ENCODE measurements around the gene GHRHR.

Gene GHRHR

DNA sequence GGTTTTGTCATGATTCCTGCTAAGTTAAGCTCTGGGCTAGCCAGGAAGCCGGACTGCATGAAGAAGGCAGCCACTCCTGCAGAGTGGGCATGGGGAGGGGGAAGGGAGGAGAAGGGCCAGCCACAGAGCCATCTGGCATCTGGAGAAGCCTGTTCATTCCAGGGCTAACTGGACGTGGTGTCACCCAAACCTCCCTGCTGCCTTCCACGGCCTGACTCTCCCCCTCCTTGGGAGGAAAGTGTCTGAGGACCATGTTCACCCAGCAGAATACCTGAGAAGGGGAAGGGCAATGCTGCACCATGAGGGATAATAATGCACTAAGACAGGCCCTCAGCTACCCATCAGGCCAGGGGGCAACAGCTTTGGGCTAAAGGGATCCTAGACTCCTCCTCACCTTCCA lies 36.7 kb upstream of the GHRHR start:
- H3K4me3 ChIP-seq (ENCODE audit: control insufficient read depth, low read depth, low read length): no peak overlapping the region
- TF ChIP-seq, protein P1, sequence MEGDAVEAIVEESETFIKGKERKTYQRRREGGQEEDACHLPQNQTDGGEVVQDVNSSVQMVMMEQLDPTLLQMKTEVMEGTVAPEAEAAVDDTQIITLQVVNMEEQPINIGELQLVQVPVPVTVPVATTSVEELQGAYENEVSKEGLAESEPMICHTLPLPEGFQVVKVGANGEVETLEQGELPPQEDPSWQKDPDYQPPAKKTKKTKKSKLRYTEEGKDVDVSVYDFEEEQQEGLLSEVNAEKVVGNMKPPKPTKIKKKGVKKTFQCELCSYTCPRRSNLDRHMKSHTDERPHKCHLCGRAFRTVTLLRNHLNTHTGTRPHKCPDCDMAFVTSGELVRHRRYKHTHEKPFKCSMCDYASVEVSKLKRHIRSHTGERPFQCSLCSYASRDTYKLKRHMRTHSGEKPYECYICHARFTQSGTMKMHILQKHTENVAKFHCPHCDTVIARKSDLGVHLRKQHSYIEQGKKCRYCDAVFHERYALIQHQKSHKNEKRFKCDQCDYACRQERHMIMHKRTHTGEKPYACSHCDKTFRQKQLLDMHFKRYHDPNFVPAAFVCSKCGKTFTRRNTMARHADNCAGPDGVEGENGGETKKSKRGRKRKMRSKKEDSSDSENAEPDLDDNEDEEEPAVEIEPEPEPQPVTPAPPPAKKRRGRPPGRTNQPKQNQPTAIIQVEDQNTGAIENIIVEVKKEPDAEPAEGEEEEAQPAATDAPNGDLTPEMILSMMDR (conservative IDR thresholded peaks at IDR 0.05; ENCODE audit: control insufficient read depth, insufficient read depth, low read depth, low read length): no peak
- no peak for DNase-seq (ENCODE audit: low read depth)

DNA sequence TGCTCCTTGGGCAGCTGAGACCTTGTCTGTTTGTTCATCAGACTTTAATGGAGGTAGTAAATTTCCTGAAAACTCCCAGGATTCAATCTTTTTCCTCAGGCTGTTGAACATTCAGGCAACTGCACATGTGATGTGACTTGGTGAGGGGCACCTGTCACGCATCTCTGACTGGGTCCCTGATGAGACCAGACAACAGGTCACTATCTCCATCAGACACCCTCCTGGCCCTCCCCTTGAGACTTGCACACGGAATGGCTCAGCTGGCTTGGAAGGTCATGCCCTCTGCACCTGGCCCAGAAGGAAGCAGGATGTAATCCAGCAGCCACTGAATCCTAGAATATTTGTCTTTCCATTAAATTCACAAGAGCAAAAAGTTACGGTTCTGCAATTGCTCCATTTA lies 36.2 kb upstream of the GHRHR start:
- DNase-seq (ENCODE audit: low read depth): no peak
- H3K4me3 ChIP-seq (ENCODE audit: control insufficient read depth, low read depth, low read length): no peak overlapping the region
- TF ChIP-seq, protein P1 (conservative IDR thresholded peaks at IDR 0.05; ENCODE audit: control insufficient read depth, insufficient read depth, low read depth, low read length): no peak

DNA sequence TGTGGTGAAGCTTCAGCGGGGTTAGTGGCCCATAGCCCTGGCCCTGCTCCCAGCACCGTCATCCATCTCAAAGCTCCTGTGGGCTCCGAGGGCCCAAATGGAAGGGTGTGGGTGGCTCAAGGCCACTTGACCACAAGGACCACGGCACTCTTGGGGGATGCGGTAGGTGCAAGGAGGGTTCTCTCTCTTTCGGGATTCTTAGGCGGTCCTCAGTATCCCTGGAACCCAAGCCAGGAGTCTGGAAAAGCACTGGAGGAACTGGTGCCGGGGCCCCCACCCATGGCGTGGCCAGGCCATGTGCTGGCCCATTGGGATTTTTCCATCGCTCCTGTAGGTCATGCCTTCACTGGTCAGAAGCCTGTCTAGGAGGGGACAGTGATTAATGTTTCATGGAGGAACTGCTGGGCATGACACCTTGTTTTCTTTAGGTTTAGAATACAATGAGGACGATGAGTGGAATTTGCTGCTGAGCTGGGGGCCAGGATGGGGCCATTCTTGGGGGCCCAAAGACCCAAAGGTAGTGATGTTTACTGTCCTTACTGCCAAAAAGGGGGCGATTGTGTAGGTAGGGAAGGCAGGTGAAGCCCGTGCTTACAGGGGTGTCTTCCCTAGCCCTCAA lies 35.4 kb upstream of the GHRHR start:
- no peak overlapping the region for H3K4me3 ChIP-seq (ENCODE audit: control insufficient read depth, low read depth, low read length)
- no peak for DNase-seq (ENCODE audit: low read depth)
- TF ChIP-seq, protein P1 (conservative IDR thresholded peaks at IDR 0.05; ENCODE audit: control insufficient read depth, insufficient read depth, low read depth, low read length): no peak

DNA sequence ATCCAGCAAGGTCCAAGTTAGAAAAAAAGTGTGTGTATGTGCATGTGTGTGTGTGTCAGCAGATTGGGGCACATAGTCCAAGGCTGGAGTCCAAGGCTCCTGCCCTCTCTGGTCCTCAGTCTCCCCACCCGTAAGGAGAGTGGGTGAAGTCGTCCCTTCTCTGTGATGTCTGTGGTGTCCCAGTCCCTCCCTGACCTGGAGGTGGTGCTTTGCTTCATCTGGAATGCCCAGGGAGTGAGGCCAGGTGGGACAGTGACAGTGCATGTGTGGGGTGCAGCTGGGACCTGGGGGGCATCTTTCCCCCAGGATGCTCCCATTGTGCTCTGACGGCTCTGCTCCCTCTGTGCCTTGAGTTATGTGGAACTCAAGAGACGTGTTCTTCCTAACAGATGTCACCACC lies 34.1 kb upstream of the GHRHR start:
- TF ChIP-seq, protein P1 (conservative IDR thresholded peaks at IDR 0.05; ENCODE audit: control insufficient read depth, insufficient read depth, low read depth, low read length): no peak
- H3K4me3 ChIP-seq (ENCODE audit: control insufficient read depth, low read depth, low read length): no peak overlapping the region
- DNase-seq (ENCODE audit: low read depth): no peak

DNA sequence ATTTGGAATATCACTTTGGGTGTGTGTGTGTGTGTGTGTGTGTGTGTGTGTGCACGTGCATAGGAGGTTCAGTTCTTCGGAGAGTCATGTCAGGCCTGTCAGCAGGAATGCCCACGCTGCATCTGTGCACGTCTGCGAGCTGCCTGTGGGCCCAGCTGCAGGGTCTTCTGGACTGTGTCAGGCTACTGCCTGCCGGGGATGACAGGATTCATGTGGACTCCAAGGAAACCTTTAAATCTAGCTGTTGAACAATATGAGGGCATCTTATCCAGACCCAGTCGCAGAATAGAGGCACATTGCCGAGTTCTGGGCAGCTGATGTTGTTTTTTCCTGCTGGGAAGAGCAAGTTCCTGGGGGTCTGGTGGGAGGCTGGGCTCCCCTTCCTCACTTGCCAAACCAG lies 33.1 kb upstream of the GHRHR start:
- H3K4me3 ChIP-seq (ENCODE audit: control insufficient read depth, low read depth, low read length): no peak overlapping the region
- TF ChIP-seq, protein P1 (conservative IDR thresholded peaks at IDR 0.05; ENCODE audit: control insufficient read depth, insufficient read depth, low read depth, low read length): no peak
- no peak for DNase-seq (ENCODE audit: low read depth)

DNA sequence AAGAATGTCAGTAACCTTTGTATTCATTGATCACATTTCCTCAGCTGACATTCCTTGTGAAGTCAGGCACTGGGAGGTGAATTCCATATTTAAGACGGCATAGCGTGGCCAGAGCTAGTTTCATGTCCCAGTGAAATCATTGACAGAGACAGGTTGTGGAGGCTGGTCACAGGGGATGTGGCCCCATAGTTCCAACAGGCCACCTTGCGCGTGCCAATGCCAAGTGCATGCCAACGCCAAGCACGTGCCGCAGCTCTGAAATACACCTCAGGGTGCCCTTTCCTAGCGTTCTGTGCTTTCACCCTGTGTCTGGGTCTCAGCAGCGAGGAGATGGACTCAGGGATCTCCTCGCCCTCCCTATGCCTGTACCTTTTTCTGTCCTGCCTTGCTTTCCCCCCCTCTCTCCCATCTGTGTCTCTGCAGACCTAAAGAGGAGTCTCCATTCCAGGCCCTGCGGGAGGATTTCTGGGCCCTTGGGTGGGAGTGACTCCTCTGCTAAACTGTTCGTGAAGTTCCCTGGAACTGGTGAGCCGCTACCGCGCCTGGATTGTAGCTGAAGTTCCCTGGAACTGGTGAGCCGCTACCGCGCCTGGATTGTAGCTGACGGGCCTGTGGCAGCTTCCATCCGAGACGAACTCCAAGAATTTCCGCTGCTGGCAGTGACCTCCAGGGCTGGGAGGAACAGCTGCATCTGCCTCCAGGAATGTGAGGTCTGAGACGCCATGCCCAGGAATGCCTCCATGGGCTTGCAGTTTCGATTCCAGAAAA lies 32.4 kb upstream of the GHRHR start:
- TF ChIP-seq, protein P1 (conservative IDR thresholded peaks at IDR 0.05; ENCODE audit: control insufficient read depth, insufficient read depth, low read depth, low read length): no peak
- no peak overlapping the region for H3K4me3 ChIP-seq (ENCODE audit: control insufficient read depth, low read depth, low read length)
- no peak for DNase-seq (ENCODE audit: low read depth)
